Gastroesophageal sphincter (tissue), 4 donors: ENCODE measurements around the gene GGNBP2. TPM values are rescaled to one million over a fixed set of nuclear protein-coding genes. Genes with fewer than 3 reads are reported as not detected.

Source experiments
- ATAC-seq: fragments of 150-250 bp; one replicate; pipeline ENCODE4 v1.9.1; 2016; ENCODE audit warnings: mild to moderate bottlenecking, moderate library complexity
- H3K27ac ChIP-seq, 4 donors: fragments of 200-600 bp; sonication (generic) in 3 of 4; 1 replicate in 3 of 4; 2 replicates in 1 of 4; pipeline ENCODE4 v1.5.1; 2016 to 2019
- H3K27me3 ChIP-seq: fragments of 200-600 bp; sonication (generic); one replicate; pipeline ENCODE4 v1.5.1; 2019
- H3K36me3 ChIP-seq, 2 donors: fragments of 200-600 bp; sonication (generic); one replicate each; pipeline ENCODE4 v1.5.1; 2019; ENCODE audit warnings: control low read depth in 1 of 2
- H3K4me1 ChIP-seq, 3 donors: fragments of 200-600 bp; sonication (generic); 1 replicate in 2 of 3; 2 replicates in 1 of 3; pipeline ENCODE4 v1.5.1; 2016 to 2019; ENCODE audit warnings: control low read depth in 2 of 3
- H3K4me3 ChIP-seq, 2 donors: fragments of 200-600 bp; sonication (generic); one replicate each; pipeline ENCODE4 v1.5.1; 2019; ENCODE audit warnings: mild to moderate bottlenecking in 1 of 2, moderate library complexity in 1 of 2
- H3K9me3 ChIP-seq, 3 donors: fragments of 200-600 bp; sonication (generic); one replicate each; pipeline ENCODE4 v1.5.1; 2017 to 2019; ENCODE audit warnings: control low read depth in 2 of 3
- EP300 ChIP-seq: sonication (generic); formaldehyde crosslinking; IDR thresholded peaks from one replicate; pipeline ENCODE4 v1.6.1; 2017; ENCODE audit warnings: antibody characterized with exemption, mild to moderate bottlenecking
- POLR2A ChIP-seq, 2 donors: fragments of 450-650 bp; IDR thresholded peaks; one replicate each; pipeline ENCODE4 v1.6.1; 2017; ENCODE audit warnings: antibody characterized with exemption in 2 of 2, mild to moderate bottlenecking in 2 of 2, moderate library complexity in 1 of 2
- POLR2AphosphoS5 ChIP-seq: sonication (generic); formaldehyde crosslinking; IDR thresholded peaks from one replicate; pipeline ENCODE4 v1.6.1; 2017; ENCODE audit warnings: antibody characterized with exemption
- WGBS, 2 donors: methylation state at CpG; one replicate each; pipeline ENCODE4 v1.1.5; 2018; ENCODE audit warnings: low coverage in 1 of 2; 5-methylcytosine and 5-hydroxymethylcytosine counted together
- total RNA-seq, 4 donors: library from RNA; depleted of rRNA; stranded (reverse); fragments of >200 nt; gene quantifications; one replicate each; pipeline ENCODE4 v1.1.0, GENCODE V29; 2016
- TF ChIP-seq, protein P1 (sequence below), 4 experiments: fragments of 200-600 bp in 2 of 4; fragments of 450-650 bp in 2 of 4; sonication (generic) in 1 of 4; IDR thresholded peaks; one replicate each; pipeline ENCODE4 v1.5.1; 2017 to 2019; ENCODE audit warnings: antibody characterized with exemption in 4 of 4, mild to moderate bottlenecking in 2 of 4, moderate library complexity in 2 of 4

The GGNBP2 gene
- total RNA-seq, 4 donors from 2014 or later = 40.1 to 62.9 (median 53.6) TPM

DNA sequence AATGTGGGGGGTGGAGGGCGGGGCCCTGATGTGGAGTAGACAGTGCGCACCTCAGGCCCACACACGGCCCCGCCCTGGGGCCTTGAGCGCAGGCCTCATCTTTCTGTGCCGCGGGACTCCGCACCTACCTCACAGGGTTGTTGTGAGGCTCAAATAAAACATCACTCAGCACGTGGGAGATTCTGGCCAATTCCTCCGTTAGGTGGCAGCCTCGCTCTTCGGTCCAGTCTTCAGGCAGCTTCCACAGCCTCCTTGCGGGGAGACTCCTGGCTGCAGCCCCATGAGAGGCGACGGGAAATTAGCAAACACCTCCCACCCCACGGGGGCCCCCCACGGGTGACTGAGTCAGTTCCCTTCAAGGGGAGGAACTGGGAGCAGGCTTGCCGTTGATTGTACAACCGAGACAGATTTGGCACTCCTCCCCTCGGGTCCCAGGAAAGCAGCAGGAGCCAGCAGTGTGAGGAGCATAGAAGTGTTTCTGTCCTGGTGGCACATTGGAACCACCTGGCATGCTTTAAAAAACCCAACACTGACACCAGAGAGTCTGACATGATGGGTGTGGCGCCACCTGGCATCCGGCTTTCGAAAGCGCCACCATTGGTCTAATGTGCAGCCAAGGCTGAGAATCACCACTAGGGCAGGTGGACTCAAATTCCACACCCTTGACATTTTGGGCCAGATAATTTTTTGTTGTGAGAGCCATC lies 64.2 kb downstream of the GGNBP2 start:
- WGBS, 2 donors = no CpG with 5 or more reads among the region's 24 CpGs
- ATAC-seq = peak; percentile 53

DNA sequence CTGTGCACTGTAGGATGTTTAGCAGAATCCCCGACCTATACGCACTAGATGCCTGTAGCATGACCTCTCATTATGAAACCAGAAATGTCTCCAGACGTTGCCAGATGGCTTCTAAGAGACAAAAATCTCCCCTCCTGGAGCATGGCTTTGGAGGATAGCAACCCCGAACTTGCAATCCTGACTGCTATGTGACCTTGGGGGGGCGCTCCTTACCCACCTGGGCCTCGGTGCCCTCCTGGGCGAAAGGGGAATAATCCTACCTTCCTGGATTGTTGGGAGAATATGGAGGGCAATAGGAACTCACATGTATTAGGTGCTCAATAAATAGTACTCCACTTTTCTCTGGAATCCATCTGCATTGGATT lies 64.8 kb downstream of the GGNBP2 start:
- H3K36me3 ChIP-seq = no peaks in the 10 kb centered on the region
- H3K27ac ChIP-seq = no peak overlapping the region
- ATAC-seq = no peak
- peaks cover 0 to 8% (median 4%) of the 10 kb centered on the region in 3 donors for H3K4me1 ChIP-seq
- peaks cover 17% of the 10 kb centered on the region for H3K27me3 ChIP-seq
- 59 to 80% methylated on average over 4 of the region's 7 CpGs for WGBS, 2 donors
- TF ChIP-seq POLR2A (IDR thresholded peaks at IDR 0.05) (no peak), POLR2AphosphoS5 (no peak), EP300 (no peak)
- TF ChIP-seq, protein P1, sequence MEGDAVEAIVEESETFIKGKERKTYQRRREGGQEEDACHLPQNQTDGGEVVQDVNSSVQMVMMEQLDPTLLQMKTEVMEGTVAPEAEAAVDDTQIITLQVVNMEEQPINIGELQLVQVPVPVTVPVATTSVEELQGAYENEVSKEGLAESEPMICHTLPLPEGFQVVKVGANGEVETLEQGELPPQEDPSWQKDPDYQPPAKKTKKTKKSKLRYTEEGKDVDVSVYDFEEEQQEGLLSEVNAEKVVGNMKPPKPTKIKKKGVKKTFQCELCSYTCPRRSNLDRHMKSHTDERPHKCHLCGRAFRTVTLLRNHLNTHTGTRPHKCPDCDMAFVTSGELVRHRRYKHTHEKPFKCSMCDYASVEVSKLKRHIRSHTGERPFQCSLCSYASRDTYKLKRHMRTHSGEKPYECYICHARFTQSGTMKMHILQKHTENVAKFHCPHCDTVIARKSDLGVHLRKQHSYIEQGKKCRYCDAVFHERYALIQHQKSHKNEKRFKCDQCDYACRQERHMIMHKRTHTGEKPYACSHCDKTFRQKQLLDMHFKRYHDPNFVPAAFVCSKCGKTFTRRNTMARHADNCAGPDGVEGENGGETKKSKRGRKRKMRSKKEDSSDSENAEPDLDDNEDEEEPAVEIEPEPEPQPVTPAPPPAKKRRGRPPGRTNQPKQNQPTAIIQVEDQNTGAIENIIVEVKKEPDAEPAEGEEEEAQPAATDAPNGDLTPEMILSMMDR (IDR thresholded peaks at IDR 0.05) = no peak
- no peak overlapping the region for H3K4me3 ChIP-seq
- no peaks in the 10 kb centered on the region for H3K9me3 ChIP-seq

More for the DNA sequence above, 64.2 kb downstream of the GGNBP2 start:
- TF ChIP-seq POLR2A (IDR thresholded peaks at IDR 0.05) = no peak
- TF ChIP-seq, protein P1 (IDR thresholded peaks at IDR 0.05) = peak in 3 of 4 experiments; percentile 27 to 56 (median 30)
- TF ChIP-seq EP300 = no peak
- no peaks in the 10 kb centered on the region for H3K9me3 ChIP-seq
- no peak overlapping the region for H3K27ac ChIP-seq
- no peak overlapping the region for H3K4me3 ChIP-seq
- H3K4me1 ChIP-seq = peaks cover 0 to 11% (median 4%) of the 10 kb centered on the region in 3 donors
- peaks cover 12% of the 10 kb centered on the region for H3K27me3 ChIP-seq
- no peaks in the 10 kb centered on the region for H3K36me3 ChIP-seq

DNA sequence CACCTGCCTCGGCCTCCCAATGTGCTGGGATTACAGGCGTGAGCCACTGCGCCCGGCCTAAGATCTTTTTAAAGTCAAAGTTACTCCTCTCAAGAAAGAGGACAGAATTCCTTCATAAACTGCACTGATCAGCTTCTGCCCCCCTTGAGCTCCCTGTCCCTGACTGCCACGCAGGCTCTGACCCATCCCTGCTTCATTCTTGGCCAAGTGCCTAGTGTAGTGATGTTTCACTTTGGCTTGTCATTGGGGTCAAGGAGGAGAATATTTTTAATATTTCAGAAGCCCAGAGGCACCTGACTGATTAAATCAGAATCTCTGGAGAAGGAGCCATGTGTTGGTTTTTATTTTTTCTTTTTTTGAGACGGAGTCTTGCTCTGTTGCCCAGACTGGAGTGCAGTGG lies 65.8 kb downstream of the GGNBP2 start:
- H3K27me3 ChIP-seq = peaks cover 27% of the 10 kb centered on the region
- no peaks in the 10 kb centered on the region for H3K36me3 ChIP-seq
- WGBS, 2 donors = 33 to 62% methylated on average over 2 to 6 of the region's 6 CpGs
- no peaks in the 10 kb centered on the region for H3K9me3 ChIP-seq
- no peak for ATAC-seq
- TF ChIP-seq POLR2A (IDR thresholded peaks at IDR 0.05) = no peak
- TF ChIP-seq POLR2AphosphoS5 = no peak
- TF ChIP-seq, protein P1 (IDR thresholded peaks at IDR 0.05) = no peak
- no peak for TF ChIP-seq EP300
- no peak overlapping the region for H3K4me3 ChIP-seq
- no peak overlapping the region for H3K27ac ChIP-seq
- H3K4me1 ChIP-seq = peaks cover 0 to 8% (median 4%) of the 10 kb centered on the region in 3 donors

DNA sequence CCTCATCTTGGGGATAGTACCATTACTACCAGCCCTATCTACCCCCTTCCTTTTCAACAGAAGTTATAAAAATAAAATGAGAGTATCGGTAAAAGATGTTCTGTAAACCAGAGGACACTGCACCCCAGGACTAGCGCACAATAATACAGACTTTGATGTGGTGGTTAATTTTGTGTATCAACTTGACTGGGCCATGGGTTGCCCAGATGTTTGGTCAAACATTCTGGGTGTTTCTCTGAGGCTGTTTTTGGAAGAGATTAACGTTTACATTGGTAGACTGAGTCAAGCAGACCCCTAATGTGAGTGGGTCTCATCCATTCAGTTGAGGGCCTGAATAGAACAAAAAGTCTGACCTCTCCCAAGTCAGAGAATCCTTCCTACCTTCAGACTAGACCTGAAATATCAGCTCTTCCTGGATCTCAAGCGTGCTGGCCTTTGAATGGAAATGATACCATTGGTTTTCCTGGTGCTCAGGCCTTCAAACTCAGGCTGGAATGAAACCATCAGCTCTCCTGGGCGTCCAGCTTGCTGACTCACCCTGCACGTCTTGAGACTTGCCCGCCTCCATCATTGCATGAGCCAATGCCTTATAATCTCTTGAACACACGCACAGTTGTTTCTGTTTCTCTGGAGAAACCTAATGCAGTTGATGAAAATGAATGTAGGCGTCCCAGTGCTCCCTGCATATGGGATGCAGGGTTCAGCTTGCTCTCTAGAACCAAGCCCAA lies 66.8 kb downstream of the GGNBP2 start:
- WGBS, 2 donors = 68 to 91% methylated on average over 4 to 8 of the region's 9 CpGs

More for the DNA sequence above, 66.8 kb downstream of the GGNBP2 start:
- TF ChIP-seq EP300 (no peak), POLR2AphosphoS5 (no peak), POLR2A (IDR thresholded peaks at IDR 0.05) (no peak)
- TF ChIP-seq, protein P1 (IDR thresholded peaks at IDR 0.05) = no peak
- ATAC-seq = no peak
- Histone ChIP-seq H3K4me3 (no peak overlapping the region), H3K4me1 (peaks cover 0 to 8% (median 4%) of the 10 kb centered on the region in 3 donors), H3K27me3 (peaks cover 37% of the 10 kb centered on the region), H3K9me3 (no peaks in the 10 kb centered on the region), H3K27ac (no peak overlapping the region), H3K36me3 (no peaks in the 10 kb centered on the region)
